Measurements from ENCODE around the gene TMEM183A.

Gene TMEM183A

GRCh38 chr1:203055161-203055799, 48.1 kb downstream of the TMEM183A start:
- DNase-seq (ENCODE audit: low read depth), result no peak
- no peak overlapping the region for H3K4me3 ChIP-seq (ENCODE audit: low read length)
- no peak for TF ChIP-seq CTCF (conservative IDR thresholded peaks at IDR 0.05; ENCODE audit: low read depth, low read length)

- H3K4me3 ChIP-seq (ENCODE audit: low read length), result no peak overlapping the region
- no peak for DNase-seq (ENCODE audit: low read depth)
- TF ChIP-seq CTCF (conservative IDR thresholded peaks at IDR 0.05; ENCODE audit: low read depth, low read length), result no peak
Measured at GRCh38 chr1:203056012-203056411, 48.8 kb downstream of the TMEM183A start.

GRCh38 chr1:203056516-203056915, 49.3 kb downstream of the TMEM183A start:
- DNase-seq (ENCODE audit: low read depth), result no peak
- H3K4me3 ChIP-seq (ENCODE audit: low read length), result no peak overlapping the region
- peak; percentile 13 for TF ChIP-seq CTCF (conservative IDR thresholded peaks at IDR 0.05; ENCODE audit: low read depth, low read length)

- H3K4me3 ChIP-seq (ENCODE audit: low read length), result no peak overlapping the region
- no peak for TF ChIP-seq CTCF (conservative IDR thresholded peaks at IDR 0.05; ENCODE audit: low read depth, low read length)
- DNase-seq (ENCODE audit: low read depth), result no peak
Measured at GRCh38 chr1:203057911-203058675, 50.9 kb downstream of the TMEM183A start.

GRCh38 chr1:203058676-203058935, 51.4 kb downstream of the TMEM183A start:
- DNase-seq (ENCODE audit: low read depth), result no peak
- TF ChIP-seq CTCF (conservative IDR thresholded peaks at IDR 0.05; ENCODE audit: low read depth, low read length), result no peak
- no peak overlapping the region for H3K4me3 ChIP-seq (ENCODE audit: low read length)

GRCh38 chr1:203059485-203059884, 52.3 kb downstream of the TMEM183A start:
- no peak overlapping the region for H3K4me3 ChIP-seq (ENCODE audit: low read length)
- no peak for DNase-seq (ENCODE audit: low read depth)
- no peak for TF ChIP-seq CTCF (conservative IDR thresholded peaks at IDR 0.05; ENCODE audit: low read depth, low read length)

- DNase-seq (ENCODE audit: low read depth), result no peak
- no peak overlapping the region for H3K4me3 ChIP-seq (ENCODE audit: low read length)
- TF ChIP-seq CTCF (conservative IDR thresholded peaks at IDR 0.05; ENCODE audit: low read depth, low read length), result no peak
Measured at GRCh38 chr1:203060115-203060514, 52.9 kb downstream of the TMEM183A start.
